ENCODE data around the gene POLR3K.
A peak's percentile ranks its signal among the peaks of the same experiment; 100 is the strongest.

Gene POLR3K

DNA sequence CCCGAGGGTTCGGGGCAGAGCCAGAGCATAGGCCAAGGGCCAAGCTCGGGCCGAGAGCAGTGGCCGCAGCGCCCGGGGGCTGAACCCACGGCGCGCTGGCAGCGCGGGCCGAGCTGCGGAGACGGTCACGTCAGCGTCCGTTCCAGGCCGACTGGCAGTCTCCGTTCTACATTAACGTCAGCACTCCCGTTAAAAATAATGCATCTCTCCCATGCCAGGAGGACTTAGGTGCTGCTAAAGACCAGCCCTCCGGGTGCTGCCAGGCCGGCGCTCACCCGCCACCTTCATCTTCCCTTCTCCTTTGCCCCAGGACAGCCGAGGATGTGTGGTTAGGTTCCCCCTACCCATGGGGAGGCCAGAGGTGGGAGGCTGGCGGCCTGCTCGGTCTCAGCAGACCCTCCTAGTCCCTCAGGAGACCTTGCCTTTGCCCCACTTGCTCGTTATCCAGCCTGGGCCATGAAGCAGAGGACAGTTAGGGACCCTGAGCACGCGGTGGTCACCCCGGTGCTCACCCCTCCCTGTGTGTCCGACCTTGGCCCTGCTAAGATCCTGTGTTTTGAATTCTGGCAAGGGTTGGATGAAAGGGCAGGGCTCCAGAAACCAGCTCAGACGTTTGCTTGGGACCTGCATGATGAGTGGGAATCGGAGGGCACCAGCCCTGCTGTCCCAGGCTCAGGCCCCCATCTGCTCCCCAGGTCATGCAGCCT lies 25.2 kb upstream of the POLR3K start:
- H3K4me3 ChIP-seq (ENCODE audit: low read depth, low read length) = peak overlapping the region; percentile 77
- no peak for TF ChIP-seq CTCF (IDR thresholded peaks at IDR 0.05; ENCODE audit: borderline replicate concordance, insufficient read depth, low read depth, low read length)

GRCh38 chr16:77807-78443 lies 24.5 kb upstream of the POLR3K start, which contains the start of gene MPG:
Gene MPG (plus strand): TSS chr16:78225. CDS start chr16:78310, 85 bp downstream.
- no peak for TF ChIP-seq CTCF (IDR thresholded peaks at IDR 0.05; ENCODE audit: borderline replicate concordance, insufficient read depth, low read depth, low read length)
- H3K4me3 ChIP-seq (ENCODE audit: low read depth, low read length) = peak within 1 kb of the TSS; percentile 77

DNA sequence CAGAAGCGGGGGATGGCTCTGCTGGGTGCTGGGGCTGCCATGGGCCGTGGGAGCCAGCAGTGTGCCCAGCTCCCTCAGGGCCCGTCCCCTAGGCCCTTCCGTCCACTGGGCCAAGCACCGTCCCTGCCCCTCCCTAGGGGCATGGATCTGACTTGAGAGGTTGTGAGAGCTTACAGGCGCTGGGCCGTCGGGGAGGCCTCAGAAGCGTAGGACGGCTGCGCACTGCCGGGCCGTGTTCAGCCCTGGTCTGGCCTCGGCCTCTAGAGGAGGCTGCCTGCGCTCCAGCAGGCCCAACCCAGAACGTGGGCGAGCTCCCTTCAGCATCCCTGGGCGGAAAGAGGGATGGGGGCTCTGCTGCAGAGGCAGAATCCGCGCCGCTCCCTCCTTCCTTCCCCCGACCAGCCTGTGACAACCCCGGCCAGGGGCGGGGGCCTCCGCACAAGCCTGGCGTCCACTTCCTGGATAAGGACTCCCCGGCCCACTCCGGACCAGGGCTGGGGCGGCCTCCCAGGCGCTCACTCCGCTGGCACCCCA lies 23.9 kb upstream of the POLR3K start:
- TF ChIP-seq CTCF (IDR thresholded peaks at IDR 0.05; ENCODE audit: borderline replicate concordance, insufficient read depth, low read depth, low read length) = no peak
- H3K4me3 ChIP-seq (ENCODE audit: low read depth, low read length) = peak overlapping the region; percentile 77

GRCh38 chr16:76535-77272 lies 23.3 kb upstream of the POLR3K start:
- TF ChIP-seq CTCF (IDR thresholded peaks at IDR 0.05; ENCODE audit: borderline replicate concordance, insufficient read depth, low read depth, low read length) = no peak
- peak overlapping the region; percentile 77 for H3K4me3 ChIP-seq (ENCODE audit: low read depth, low read length)

GRCh38 chr16:75580-76501 lies 22.4 kb upstream of the POLR3K start:
- TF ChIP-seq CTCF (IDR thresholded peaks at IDR 0.05; ENCODE audit: borderline replicate concordance, insufficient read depth, low read depth, low read length) = no peak
- H3K4me3 ChIP-seq (ENCODE audit: low read depth, low read length) = no peak overlapping the region

DNA sequence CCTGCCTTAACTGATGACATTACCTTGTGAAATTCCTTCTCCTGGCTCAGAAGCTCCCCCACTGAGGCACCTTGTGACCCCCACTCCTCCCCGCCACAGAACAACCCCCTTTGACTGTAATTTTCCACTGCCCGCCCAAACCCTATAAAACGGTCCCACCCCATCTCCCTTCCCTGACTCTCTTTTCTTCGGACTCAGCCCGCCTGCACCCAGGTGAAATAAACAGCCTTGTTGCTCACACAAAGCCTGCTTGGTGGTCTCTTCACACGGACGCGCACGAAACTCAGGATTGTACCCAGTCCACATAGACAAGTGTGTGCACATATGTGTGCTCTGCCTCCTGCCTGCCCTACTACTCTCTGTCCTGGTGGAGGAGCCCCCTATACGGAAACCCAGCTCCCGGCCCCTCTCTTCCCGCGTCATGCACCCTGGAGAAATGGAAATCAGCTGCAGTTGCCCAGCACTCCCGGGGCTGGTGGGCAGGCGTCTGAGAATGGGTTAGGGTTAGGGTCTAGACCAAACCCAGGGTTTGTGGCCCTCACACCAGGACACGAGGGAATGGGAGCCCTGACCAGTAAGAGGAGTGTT lies 21.4 kb upstream of the POLR3K start:
- no peak overlapping the region for H3K4me3 ChIP-seq (ENCODE audit: low read depth, low read length)
- no peak for TF ChIP-seq CTCF (IDR thresholded peaks at IDR 0.05; ENCODE audit: borderline replicate concordance, insufficient read depth, low read depth, low read length)

All from GM12875 (cell line).